Endothelial cell of umbilical vein (primary cell): Measurements from ENCODE around the gene EPS15. TPM values are rescaled to one million over a fixed set of nuclear protein-coding genes. Genes with fewer than 3 reads are reported as not detected.

Experiments
- BruUV-seq: library from RNA; stranded (reverse); fragments of 400-500 nt; replicated peaks from 2 replicates; lab custom pipeline; 2021; lab: Mats Ljungman, UMichigan
- CTCF ChIA-PET: fragments of 300-600, 350-600 bp; sonication (Branson Sonifier 250); formaldehyde crosslinking; loops from one replicate; lab custom pipeline; 2021; ENCODE audit warnings: antibody characterized with exemption, inconsistent platforms; lab: Charles Lee
- POLR2A ChIA-PET: fragments of 300-600, 350-600 bp; sonication (Branson Sonifier 250); formaldehyde crosslinking; loops from one replicate; lab custom pipeline; 2021; ENCODE audit warnings: antibody characterized with exemption, inconsistent platforms; lab: Charles Lee
- DNase-seq: peaks from one replicate; pipeline ENCODE4 v3.0.0-alpha.2; 2011; ENCODE audit warnings: low read depth, low spot score
- FAIRE-seq: peaks from 2 replicates; lab custom pipeline; 2011; peaks lifted over from hg19 to GRCh38; lab: Jason Lieb, UNC
- H2AFZ ChIP-seq: 2 replicates; pipeline ENCODE4 v1.6.0; 2012; ENCODE audit warnings: low read depth, low read length, control low read depth, inconsistent platforms
- H3K27ac ChIP-seq: 2 replicates; pipeline ENCODE4 v1.5.1; 2011; ENCODE audit warnings: low read depth, mild to moderate bottlenecking, control low read depth, low read length, moderate library complexity; ENCODE audit not compliant: insufficient read depth
- H3K27me3 ChIP-seq, 2 experiments: 2 replicates each; pipeline versions ENCODE4 v1.6.0 to v1.6.1; 2011; ENCODE audit warnings: low read length in 2 of 2, mixed read lengths in 1 of 2; ENCODE audit not compliant: control insufficient read depth in 2 of 2, insufficient read depth in 2 of 2
- H3K36me3 ChIP-seq, 2 experiments: 2 replicates in 1 of 2; 3 replicates in 1 of 2; pipeline ENCODE4 v1.5.1; 2011; ENCODE audit warnings: low read length in 2 of 2, mild to moderate bottlenecking in 1 of 2, moderate library complexity in 1 of 2; ENCODE audit not compliant: control insufficient read depth in 2 of 2, insufficient read depth in 2 of 2; ENCODE audit errors: extremely low read depth in 1 of 2
- H3K4me1 ChIP-seq: 3 replicates; pipeline ENCODE4 v1.5.1; 2011; ENCODE audit warnings: mild to moderate bottlenecking, low read length; ENCODE audit not compliant: control insufficient read depth, insufficient read depth; ENCODE audit errors: extremely low read depth
- H3K4me2 ChIP-seq: 2 replicates; pipeline ENCODE4 v1.6.1; 2011; ENCODE audit warnings: low read length, control low read depth, mixed read lengths; ENCODE audit not compliant: insufficient read depth
- H3K4me3 ChIP-seq, 3 experiments: fragments of 200-600 bp in 1 of 3; sonication (generic), shearing (Covaris generic) in 1 of 3; replicated peaks in 1 of 3; 2 replicates each; pipeline ENCODE4 v1.5.1; 2011 to 2016; ENCODE audit warnings: control low read depth in 3 of 3, low read length in 3 of 3, mild to moderate bottlenecking in 2 of 3, inconsistent platforms in 1 of 3, low read depth in 1 of 3, moderate library complexity in 1 of 3; ENCODE audit not compliant: insufficient read depth in 1 of 3
- H3K79me2 ChIP-seq: 2 replicates; pipeline ENCODE4 v1.6.0; 2012; ENCODE audit warnings: low read length, inconsistent platforms; ENCODE audit not compliant: control insufficient read depth, insufficient read depth
- H3K9ac ChIP-seq: replicated peaks from 2 replicates; pipeline ENCODE3; 2011; ENCODE audit warnings: low read length, control low read depth; ENCODE audit not compliant: insufficient read depth; ENCODE audit errors: extremely low read depth
- H3K9me1 ChIP-seq: replicated peaks from 3 replicates; pipeline ENCODE4 v1.6.0; 2011; ENCODE audit warnings: mild to moderate bottlenecking, low read length; ENCODE audit not compliant: control insufficient read depth, insufficient read depth; ENCODE audit errors: extremely low read depth
- H3K9me3 ChIP-seq: replicated peaks from 2 replicates; pipeline ENCODE4 v1.5.1; 2012; ENCODE audit warnings: low read length, inconsistent platforms; ENCODE audit not compliant: control insufficient read depth, insufficient read depth
- H4K20me1 ChIP-seq: replicated peaks from 2 replicates; pipeline ENCODE3; 2011; ENCODE audit warnings: mild to moderate bottlenecking, low read length; ENCODE audit not compliant: control insufficient read depth, insufficient read depth; ENCODE audit errors: extremely low read depth
- CTCF ChIP-seq, 2 donors: IDR thresholded peaks; 1 replicate in 1 of 2; 2 replicates in 1 of 2; pipeline ENCODE4 v1.5.1; 2011; ENCODE audit warnings: low read length in 2 of 2, mild to moderate bottlenecking in 2 of 2, moderate library complexity in 2 of 2, control low read depth in 1 of 2, inconsistent platforms in 1 of 2, low read depth in 1 of 2; ENCODE audit not compliant: insufficient read depth in 1 of 2; ENCODE audit errors: extremely low read depth in 1 of 2
- EZH2 ChIP-seq: IDR thresholded peaks from 2 replicates; pipeline ENCODE4 v1.6.1; 2012; ENCODE audit warnings: borderline replicate concordance, low read depth, mild to moderate bottlenecking, moderate library complexity, low read length, inconsistent platforms; ENCODE audit not compliant: severe bottlenecking
- FOS ChIP-seq: IDR thresholded peaks from 2 replicates; pipeline ENCODE4 v1.6.1; 2011; ENCODE audit warnings: mild to moderate bottlenecking, low read length, moderate library complexity, borderline replicate concordance; ENCODE audit not compliant: insufficient read depth
- GATA2 ChIP-seq: IDR thresholded peaks from 2 replicates; pipeline ENCODE4 v1.7.0; 2011; ENCODE audit warnings: low read depth, mild to moderate bottlenecking, moderate library complexity, mixed read lengths, low read length; ENCODE audit not compliant: insufficient read length, insufficient read depth
- JUN ChIP-seq: IDR thresholded peaks from 2 replicates; pipeline ENCODE4 v1.6.1; 2011; ENCODE audit warnings: borderline replicate concordance, low read depth; ENCODE audit not compliant: insufficient read length, insufficient read depth
- MAX ChIP-seq: IDR thresholded peaks from 2 replicates; pipeline ENCODE4 v1.6.1; 2011; ENCODE audit not compliant: insufficient read depth, insufficient read length
- MYC ChIP-seq: IDR thresholded peaks from one replicate; pipeline ENCODE4 v1.6.1; 2011; ENCODE audit warnings: mild to moderate bottlenecking, low read depth, low read length
- POLR2A ChIP-seq: IDR thresholded peaks from 2 replicates; pipeline ENCODE4 v1.6.1; 2012; ENCODE audit warnings: low read depth, mild to moderate bottlenecking, control low read depth, low read length
- POLR2AphosphoS5 ChIP-seq: IDR thresholded peaks from 2 replicates; pipeline ENCODE4 v1.6.1; 2012; ENCODE audit warnings: low read depth, mild to moderate bottlenecking, control low read depth, low read length, moderate library complexity; ENCODE audit not compliant: insufficient read depth
- dilution Hi-C: fragments of 300-500 bp; cut with MboI; formaldehyde crosslinking; loops from one replicate; pipeline ENCODE4 v1.15.0; 2019; ENCODE audit warnings: low sequenced_read_pairs; ENCODE audit not compliant: extremely low pct_ligation_motif_present
- intact Hi-C: fragments of 100-400 bp; cut with micrococcal nuclease; formaldehyde crosslinking; loops from one replicate; pipeline ENCODE4 v1.10.0; 2022
- polyA plus RNA-seq, 4 experiments: library from polyadenylated mRNA; depleted of rRNA in 3 of 4; stranded (reverse) in 3 of 4; unstranded in 1 of 4; fragments of >200 nt; gene quantifications; 2 replicates each; pipeline versions ENCODE4 v1.2.1 to v1.2.3, GENCODE V29; 2011 to 2012; ENCODE audit warnings: missing spikeins in 1 of 4
- total RNA-seq: library from RNA; stranded (reverse); gene quantifications from 2 replicates; pipeline ENCODE4 v1.2.3, GENCODE V29; 2021

The EPS15 gene
- total and polyA plus RNA-seq, 2 donors (not counting 3 experiments of a cell fraction or from before 2014, with no cell fraction given), result 15.4 to 44.8 TPM

- Histone ChIP-seq H3K4me3 (no peak overlapping the region), H3K79me2 (no peaks in the 10 kb centered on the region), H3K36me3 (no peaks in the 10 kb centered on the region), H3K27me3 (no peaks in the 10 kb centered on the region), H3K27ac (no peak overlapping the region), H2AFZ (no peak overlapping the region), H3K9me3 (no peaks in the 10 kb centered on the region), H3K9me1 (no peaks in the 10 kb centered on the region), H4K20me1 (no peaks in the 10 kb centered on the region), H3K9ac (no peak overlapping the region), H3K4me2 (no peak overlapping the region), H3K4me1 (no peaks in the 10 kb centered on the region)
- intact Hi-C loops, result no loop called here
- dilution Hi-C loops, result no loop called here
- ChIA-PET CTCF (interaction anchor here (1.1 kb wide), 1 partner anchor 8 kb away, joined by 3 read pairs; no protein-coding TSS in a partner anchor), POLR2A (no interaction called here)
- DNase-seq, result no peak
- no peak for TF ChIP-seq JUN
- no peak for TF ChIP-seq EZH2
- TF ChIP-seq POLR2AphosphoS5, result no peak
- TF ChIP-seq CTCF (IDR thresholded peaks at IDR 0.05; ENCODE audit: extremely low read depth in 1 of 2, insufficient read depth in 1 of 2, low read depth in 1 of 2, low read length in 2 of 2), result no peak
- no peak for TF ChIP-seq FOS
- no peak for TF ChIP-seq MYC
- TF ChIP-seq MAX, result no peak
- TF ChIP-seq POLR2A, result no peak
- no peak for TF ChIP-seq GATA2
- no peak for FAIRE-seq
- BruUV-seq, result no TSS peak
Measured at GRCh38 chr1:51454554-51454953, 64.5 kb downstream of the EPS15 start.
